Fibroblast of villous mesenchyme (primary cell): ENCODE results near the gene DNAAF2. TPM values are rescaled to one million over a fixed set of nuclear protein-coding genes. Genes with fewer than 3 reads are reported as not detected.
A peak's percentile ranks its signal among the peaks of the same experiment; 100 is the strongest.

Experiments
- DNase-seq: peaks from one replicate; pipeline ENCODE4 v3.0.0-alpha.2; 2010; ENCODE audit warnings: low read depth
- H3K4me3 ChIP-seq: 2 replicates; pipeline ENCODE4 v1.5.1; 2011; ENCODE audit warnings: low read depth, mild to moderate bottlenecking, low read length
- CTCF ChIP-seq: IDR thresholded peaks from 2 replicates; pipeline ENCODE4 v1.5.1; 2012; ENCODE audit warnings: low read depth, mild to moderate bottlenecking, low read length; ENCODE audit not compliant: insufficient read depth
- total RNA-seq: library from RNA; depleted of rRNA; stranded (reverse); fragments of >200 nt; gene quantifications from 2 replicates; pipeline ENCODE4 v1.2.3, GENCODE V29; 2012

The DNAAF2 gene
- total RNA-seq, 1 donor, result 11.7 TPM

GRCh38 chr14:49636866-49637265 is 1.8 kb upstream of the DNAAF2 start:
- no peak for DNase-seq
- no peak for TF ChIP-seq CTCF
- no peak overlapping the region for H3K4me3 ChIP-seq

GRCh38 chr14:49633640-49634546 is 1.2 kb downstream of the DNAAF2 start:
- H3K4me3 ChIP-seq, result peak overlapping the region; percentile 87
- DNase-seq, result peak; percentile 97
- peak; percentile 76 for TF ChIP-seq CTCF

GRCh38 chr14:49623941-49624839 is 10.9 kb downstream of the DNAAF2 start:
- DNase-seq, result no peak
- TF ChIP-seq CTCF, result no peak
- H3K4me3 ChIP-seq, result peak overlapping the region; percentile 88

- peak overlapping the region; percentile 88 for H3K4me3 ChIP-seq
- TF ChIP-seq CTCF, result no peak
- DNase-seq, result no peak
Measured at GRCh38 chr14:49623387-49623786, 11.7 kb downstream of the DNAAF2 start.

- TF ChIP-seq CTCF, result no peak
- no peak for DNase-seq
Measured at GRCh38 chr14:49622022-49622607, 12.9 kb downstream of the DNAAF2 start.

GRCh38 chr14:49621114-49621881 is 13.7 kb downstream of the DNAAF2 start:
- no peak for TF ChIP-seq CTCF
- peak overlapping the region; percentile 88 for H3K4me3 ChIP-seq
- peak; percentile 49 for DNase-seq

More at GRCh38 chr14:49622022-49622607, 12.9 kb downstream of the DNAAF2 start:
- H3K4me3 ChIP-seq, result peak overlapping the region; percentile 88
